ENCODE results near the gene CCDC106. TPM values are rescaled to one million over a fixed set of nuclear protein-coding genes. Genes with fewer than 3 reads are reported as not detected.

The CCDC106 gene
- total RNA-seq, 1 experiment from 2014 or later = 36.0 TPM

GRCh38 chr19:55658846-55659459, 10.9 kb downstream of the CCDC106 start:
- no peak overlapping the region for H2AFZ ChIP-seq (ENCODE audit: low read length)
- peak overlapping the region; percentile 93; the same call in 1 of the 2 replicates for H3K4me2 ChIP-seq (ENCODE audit: low read length)
- TF ChIP-seq EZH2 (IDR thresholded peaks at IDR 0.05; ENCODE audit: low read length, unreplicated experiment) (no peak), CTCF (conservative IDR thresholded peaks at IDR 0.05; ENCODE audit: low read depth, low read length) (no peak), EZH2phosphoT487 (IDR thresholded peaks at IDR 0.05; ENCODE audit: borderline replicate concordance, low read length) (no peak)
- no TSS peak for BruUV-seq (replicated peaks)
- H3K4me1 ChIP-seq (ENCODE audit: insufficient read depth, low read length) = peaks cover 12% of the 10 kb centered on the region
- POLR2A ChIA-PET (ENCODE audit: unreplicated experiment) = no interaction called here
- no peak for ATAC-seq
- no peaks in the 10 kb centered on the region for H3K27me3 ChIP-seq (ENCODE audit: low read length)
- no peak overlapping the region for H3K27ac ChIP-seq (ENCODE audit: low read length)
- H3K9me3 ChIP-seq (ENCODE audit: low read length) = no peaks in the 10 kb centered on the region
- CTCF ChIA-PET = no interaction called here
- H3K9ac ChIP-seq (ENCODE audit: low read length) = no peak overlapping the region
- no peaks in the 10 kb centered on the region for H3F3A ChIP-seq (ENCODE audit: low read length, unreplicated experiment)
- H3K9me2 ChIP-seq (replicated peaks; ENCODE audit: low read length) = no peaks in the 10 kb centered on the region
- peaks cover 66% of the 10 kb centered on the region for H4K20me1 ChIP-seq (ENCODE audit: low read length)
- H3K36me3 ChIP-seq (ENCODE audit: low read depth, low read length) = peaks cover 64% of the 10 kb centered on the region
- H3K79me2 ChIP-seq (ENCODE audit: low read length) = peaks cover 90% of the 10 kb centered on the region
- H3K4me3 ChIP-seq (ENCODE audit: low read length) = no peak overlapping the region
- intact Hi-C loops (cut with micrococcal nuclease) = no loop called here
- no peak for DNase-seq

GRCh38 chr19:55659822-55660221, 11.8 kb downstream of the CCDC106 start:
- ChIA-PET POLR2A (ENCODE audit: unreplicated experiment) (no interaction called here), CTCF (no interaction called here)
- intact Hi-C loops (cut with micrococcal nuclease) = no loop called here
- Histone ChIP-seq H3K4me1 (ENCODE audit: insufficient read depth, low read length) (peaks cover 12% of the 10 kb centered on the region), H3K27ac (ENCODE audit: low read length) (no peak overlapping the region), H3K27me3 (ENCODE audit: low read length) (no peaks in the 10 kb centered on the region), H4K20me1 (ENCODE audit: low read length) (peaks cover 71% of the 10 kb centered on the region), H3F3A (ENCODE audit: low read length, unreplicated experiment) (no peaks in the 10 kb centered on the region), H3K36me3 (ENCODE audit: low read depth, low read length) (peaks cover 71% of the 10 kb centered on the region), H3K4me2 (ENCODE audit: low read length) (no peak overlapping the region), H3K9ac (ENCODE audit: low read length) (no peak overlapping the region), H3K9me2 (replicated peaks; ENCODE audit: low read length) (no peaks in the 10 kb centered on the region), H3K9me3 (ENCODE audit: low read length) (no peaks in the 10 kb centered on the region), H2AFZ (ENCODE audit: low read length) (no peak overlapping the region), H3K79me2 (ENCODE audit: low read length) (peaks cover 99% of the 10 kb centered on the region), H3K4me3 (ENCODE audit: low read length) (no peak overlapping the region)
- BruUV-seq (replicated peaks) = no TSS peak
- TF ChIP-seq EZH2phosphoT487 (IDR thresholded peaks at IDR 0.05; ENCODE audit: borderline replicate concordance, low read length) (no peak), EZH2 (IDR thresholded peaks at IDR 0.05; ENCODE audit: low read length, unreplicated experiment) (no peak), CTCF (conservative IDR thresholded peaks at IDR 0.05; ENCODE audit: low read depth, low read length) (no peak)
- no peak for ATAC-seq
- no peak for DNase-seq

GRCh38 chr19:55660404-55660803, 12.4 kb downstream of the CCDC106 start:
- Histone ChIP-seq H3F3A (ENCODE audit: low read length, unreplicated experiment) (no peaks in the 10 kb centered on the region), H3K36me3 (ENCODE audit: low read depth, low read length) (peaks cover 73% of the 10 kb centered on the region), H3K9me3 (ENCODE audit: low read length) (no peaks in the 10 kb centered on the region), H3K27ac (ENCODE audit: low read length) (no peak overlapping the region), H2AFZ (ENCODE audit: low read length) (no peak overlapping the region), H3K9ac (ENCODE audit: low read length) (no peak overlapping the region), H3K4me3 (ENCODE audit: low read length) (no peak overlapping the region), H3K27me3 (ENCODE audit: low read length) (no peaks in the 10 kb centered on the region), H4K20me1 (ENCODE audit: low read length) (peaks cover 71% of the 10 kb centered on the region), H3K4me1 (ENCODE audit: insufficient read depth, low read length) (peaks cover 12% of the 10 kb centered on the region), H3K79me2 (ENCODE audit: low read length) (peaks cover 96% of the 10 kb centered on the region), H3K9me2 (replicated peaks; ENCODE audit: low read length) (no peaks in the 10 kb centered on the region), H3K4me2 (ENCODE audit: low read length) (no peak overlapping the region)
- ChIA-PET CTCF (no interaction called here), POLR2A (ENCODE audit: unreplicated experiment) (no interaction called here)
- intact Hi-C loops (cut with micrococcal nuclease) = no loop called here
- no peak for TF ChIP-seq CTCF (conservative IDR thresholded peaks at IDR 0.05; ENCODE audit: low read depth, low read length)
- no peak for TF ChIP-seq EZH2 (IDR thresholded peaks at IDR 0.05; ENCODE audit: low read length, unreplicated experiment)
- TF ChIP-seq EZH2phosphoT487 (IDR thresholded peaks at IDR 0.05; ENCODE audit: borderline replicate concordance, low read length) = no peak
- ATAC-seq = no peak
- BruUV-seq (replicated peaks) = no TSS peak
- DNase-seq = no peak
